ENCODE data around the gene VPS54. TPM values are rescaled to one million over a fixed set of nuclear protein-coding genes. Genes with fewer than 3 reads are reported as not detected.

The VPS54 gene
- polyA plus RNA-seq, 1 of the 3 experiments (the other 2 are of a cell fraction): 5.3 TPM

DNA sequence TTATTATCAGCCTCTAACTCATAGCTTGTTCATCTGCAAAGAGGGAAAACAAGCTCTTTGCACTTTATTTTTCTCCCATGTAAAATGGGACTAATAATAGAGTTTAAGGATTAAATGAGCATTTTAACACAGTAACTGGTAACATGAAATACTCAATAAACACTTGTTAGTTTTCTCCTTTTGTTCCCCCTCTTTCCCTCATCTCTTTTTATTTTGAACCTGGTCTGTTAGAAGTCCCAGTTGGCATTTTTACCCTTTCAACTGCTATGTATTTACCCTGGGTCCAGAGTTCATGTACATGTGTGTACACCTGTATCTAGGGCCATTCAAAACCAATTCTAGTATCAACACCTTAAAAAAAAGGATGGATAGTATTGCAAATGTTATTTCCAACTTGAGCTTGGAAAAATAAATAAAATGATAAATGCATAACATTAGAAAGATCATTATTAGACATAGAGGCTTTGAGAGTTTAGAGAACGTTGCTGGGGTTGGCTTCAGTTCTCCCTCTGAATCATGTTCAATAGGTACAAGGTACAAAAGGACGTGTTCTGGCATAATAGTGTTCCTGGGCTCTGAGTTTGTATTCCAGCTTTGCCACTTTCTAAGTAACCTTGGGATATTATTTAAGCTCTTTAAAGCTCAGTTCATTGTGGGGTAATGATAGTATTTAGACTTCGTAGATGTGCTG lies 5.2 kb upstream of the VPS54 start:
- Histone ChIP-seq H3F3A (replicated peaks; ENCODE audit: insufficient read depth) (peaks cover 12% of the 10 kb centered on the region), H3K9ac (no peak overlapping the region), H3K4me3 (ENCODE audit: low read depth in 2 of 2, low read length in 1 of 2) (no peak overlapping the region), H2AFZ (ENCODE audit: low read depth) (no peak overlapping the region), H3K4me1 (ENCODE audit: control insufficient read depth in 1 of 2, insufficient read depth in 2 of 2, low read depth in 1 of 2, low read length in 1 of 2) (peaks cover 4 to 14% of the 10 kb centered on the region in 2 experiments), H4K20me1 (ENCODE audit: insufficient read depth) (no peaks in the 10 kb centered on the region), H3K4me2 (no peak overlapping the region), H3K9me2 (no peaks in the 10 kb centered on the region), H3K79me2 (ENCODE audit: insufficient read depth) (no peaks in the 10 kb centered on the region), H3K9me3 (no peaks in the 10 kb centered on the region), H3K36me3 (replicated peaks in 1 of 2; ENCODE audit: control insufficient read depth in 1 of 2, insufficient read depth in 2 of 2, low read length in 1 of 2) (no peaks in the 10 kb centered on the region), H3K27me3 (ENCODE audit: insufficient read depth) (no peaks in the 10 kb centered on the region), H3K27ac (ENCODE audit: low read depth in 2 of 2, low read length in 1 of 2) (no peak overlapping the region)
- no peak for TF ChIP-seq NFIC (IDR thresholded peaks at IDR 0.05; ENCODE audit: borderline replicate concordance)
- TF ChIP-seq MXI1 (IDR thresholded peaks at IDR 0.05; ENCODE audit: low read depth, low read length): no peak
- TF ChIP-seq, protein P1, sequence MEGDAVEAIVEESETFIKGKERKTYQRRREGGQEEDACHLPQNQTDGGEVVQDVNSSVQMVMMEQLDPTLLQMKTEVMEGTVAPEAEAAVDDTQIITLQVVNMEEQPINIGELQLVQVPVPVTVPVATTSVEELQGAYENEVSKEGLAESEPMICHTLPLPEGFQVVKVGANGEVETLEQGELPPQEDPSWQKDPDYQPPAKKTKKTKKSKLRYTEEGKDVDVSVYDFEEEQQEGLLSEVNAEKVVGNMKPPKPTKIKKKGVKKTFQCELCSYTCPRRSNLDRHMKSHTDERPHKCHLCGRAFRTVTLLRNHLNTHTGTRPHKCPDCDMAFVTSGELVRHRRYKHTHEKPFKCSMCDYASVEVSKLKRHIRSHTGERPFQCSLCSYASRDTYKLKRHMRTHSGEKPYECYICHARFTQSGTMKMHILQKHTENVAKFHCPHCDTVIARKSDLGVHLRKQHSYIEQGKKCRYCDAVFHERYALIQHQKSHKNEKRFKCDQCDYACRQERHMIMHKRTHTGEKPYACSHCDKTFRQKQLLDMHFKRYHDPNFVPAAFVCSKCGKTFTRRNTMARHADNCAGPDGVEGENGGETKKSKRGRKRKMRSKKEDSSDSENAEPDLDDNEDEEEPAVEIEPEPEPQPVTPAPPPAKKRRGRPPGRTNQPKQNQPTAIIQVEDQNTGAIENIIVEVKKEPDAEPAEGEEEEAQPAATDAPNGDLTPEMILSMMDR (IDR thresholded peaks at IDR 0.05): no peak
- TF ChIP-seq EZH2phosphoT487 (IDR thresholded peaks at IDR 0.05; ENCODE audit: borderline replicate concordance, low read depth): no peak
- TF ChIP-seq FOSL2 (IDR thresholded peaks at IDR 0.05; ENCODE audit: borderline replicate concordance, low read depth): no peak
- TF ChIP-seq GATA2 (CRISPR knock-in tag; IDR thresholded peaks at IDR 0.05): no peak
- TF ChIP-seq FOXJ3 (CRISPR knock-in tag; IDR thresholded peaks at IDR 0.05): no peak
- TF ChIP-seq FOXM1 (IDR thresholded peaks at IDR 0.05; ENCODE audit: low read depth): no peak
- TF ChIP-seq, protein P2, sequence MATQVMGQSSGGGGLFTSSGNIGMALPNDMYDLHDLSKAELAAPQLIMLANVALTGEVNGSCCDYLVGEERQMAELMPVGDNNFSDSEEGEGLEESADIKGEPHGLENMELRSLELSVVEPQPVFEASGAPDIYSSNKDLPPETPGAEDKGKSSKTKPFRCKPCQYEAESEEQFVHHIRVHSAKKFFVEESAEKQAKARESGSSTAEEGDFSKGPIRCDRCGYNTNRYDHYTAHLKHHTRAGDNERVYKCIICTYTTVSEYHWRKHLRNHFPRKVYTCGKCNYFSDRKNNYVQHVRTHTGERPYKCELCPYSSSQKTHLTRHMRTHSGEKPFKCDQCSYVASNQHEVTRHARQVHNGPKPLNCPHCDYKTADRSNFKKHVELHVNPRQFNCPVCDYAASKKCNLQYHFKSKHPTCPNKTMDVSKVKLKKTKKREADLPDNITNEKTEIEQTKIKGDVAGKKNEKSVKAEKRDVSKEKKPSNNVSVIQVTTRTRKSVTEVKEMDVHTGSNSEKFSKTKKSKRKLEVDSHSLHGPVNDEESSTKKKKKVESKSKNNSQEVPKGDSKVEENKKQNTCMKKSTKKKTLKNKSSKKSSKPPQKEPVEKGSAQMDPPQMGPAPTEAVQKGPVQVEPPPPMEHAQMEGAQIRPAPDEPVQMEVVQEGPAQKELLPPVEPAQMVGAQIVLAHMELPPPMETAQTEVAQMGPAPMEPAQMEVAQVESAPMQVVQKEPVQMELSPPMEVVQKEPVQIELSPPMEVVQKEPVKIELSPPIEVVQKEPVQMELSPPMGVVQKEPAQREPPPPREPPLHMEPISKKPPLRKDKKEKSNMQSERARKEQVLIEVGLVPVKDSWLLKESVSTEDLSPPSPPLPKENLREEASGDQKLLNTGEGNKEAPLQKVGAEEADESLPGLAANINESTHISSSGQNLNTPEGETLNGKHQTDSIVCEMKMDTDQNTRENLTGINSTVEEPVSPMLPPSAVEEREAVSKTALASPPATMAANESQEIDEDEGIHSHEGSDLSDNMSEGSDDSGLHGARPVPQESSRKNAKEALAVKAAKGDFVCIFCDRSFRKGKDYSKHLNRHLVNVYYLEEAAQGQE (IDR thresholded peaks at IDR 0.05; ENCODE audit: low read depth, low read length): no peak
- TF ChIP-seq RAD21 (IDR thresholded peaks at IDR 0.05; ENCODE audit: low read length): no peak
- TF ChIP-seq POLR2AphosphoS5 (IDR thresholded peaks at IDR 0.05; ENCODE audit: low read depth, low read length): no peak
- TF ChIP-seq TEAD4 (IDR thresholded peaks at IDR 0.05; ENCODE audit: borderline replicate concordance, insufficient read depth): no peak
- TF ChIP-seq YY1 (IDR thresholded peaks at IDR 0.05; ENCODE audit: low read depth): no peak
- TF ChIP-seq, protein P3, sequence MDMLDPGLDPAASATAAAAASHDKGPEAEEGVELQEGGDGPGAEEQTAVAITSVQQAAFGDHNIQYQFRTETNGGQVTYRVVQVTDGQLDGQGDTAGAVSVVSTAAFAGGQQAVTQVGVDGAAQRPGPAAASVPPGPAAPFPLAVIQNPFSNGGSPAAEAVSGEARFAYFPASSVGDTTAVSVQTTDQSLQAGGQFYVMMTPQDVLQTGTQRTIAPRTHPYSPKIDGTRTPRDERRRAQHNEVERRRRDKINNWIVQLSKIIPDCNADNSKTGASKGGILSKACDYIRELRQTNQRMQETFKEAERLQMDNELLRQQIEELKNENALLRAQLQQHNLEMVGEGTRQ (IDR thresholded peaks at IDR 0.05; ENCODE audit: borderline replicate concordance, low read depth, low read length): no peak
- TF ChIP-seq, protein P4, sequence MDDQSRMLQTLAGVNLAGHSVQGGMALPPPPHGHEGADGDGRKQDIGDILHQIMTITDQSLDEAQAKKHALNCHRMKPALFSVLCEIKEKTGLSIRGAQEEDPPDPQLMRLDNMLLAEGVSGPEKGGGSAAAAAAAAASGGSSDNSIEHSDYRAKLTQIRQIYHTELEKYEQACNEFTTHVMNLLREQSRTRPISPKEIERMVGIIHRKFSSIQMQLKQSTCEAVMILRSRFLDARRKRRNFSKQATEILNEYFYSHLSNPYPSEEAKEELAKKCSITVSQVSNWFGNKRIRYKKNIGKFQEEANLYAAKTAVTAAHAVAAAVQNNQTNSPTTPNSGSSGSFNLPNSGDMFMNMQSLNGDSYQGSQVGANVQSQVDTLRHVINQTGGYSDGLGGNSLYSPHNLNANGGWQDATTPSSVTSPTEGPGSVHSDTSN (IDR thresholded peaks at IDR 0.05): no peak
- CTCF ChIA-PET: interaction anchor here (1.4 kb wide), 1 partner anchor 25 kb away, joined by 3 read pairs; no protein-coding TSS in a partner anchor
- WGBS (ENCODE audit: low lambda C conversion rate): 88% methylated on average over 3 of the region's 3 CpGs
- no peak for DNase-seq
- POLR2A ChIA-PET: no interaction called here
